ENCODE data around the gene IFNA1.

DNA sequence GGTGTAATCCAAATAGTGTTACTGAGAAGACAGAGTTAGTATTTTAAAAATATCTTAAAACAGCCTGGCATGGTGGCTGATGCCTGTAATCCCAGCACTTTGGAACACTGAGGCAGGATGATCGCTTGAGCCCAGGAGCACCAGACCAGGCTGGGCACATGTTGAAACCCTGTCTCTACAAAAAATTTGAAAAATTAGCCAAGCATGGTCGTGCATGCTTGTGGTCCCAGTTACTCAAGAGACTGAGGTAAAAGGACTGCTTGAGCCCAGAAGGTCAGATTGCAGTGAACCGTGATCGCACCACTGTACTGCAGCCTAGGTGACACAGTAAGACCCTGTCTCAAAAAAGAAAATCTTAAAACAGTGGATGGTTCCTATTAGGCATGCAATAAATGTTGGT is 12.4 kb downstream of the IFNA1 start:
- no peak for TF ChIP-seq POLR2A (IDR thresholded peaks at IDR 0.05)
- TF ChIP-seq, protein P1, sequence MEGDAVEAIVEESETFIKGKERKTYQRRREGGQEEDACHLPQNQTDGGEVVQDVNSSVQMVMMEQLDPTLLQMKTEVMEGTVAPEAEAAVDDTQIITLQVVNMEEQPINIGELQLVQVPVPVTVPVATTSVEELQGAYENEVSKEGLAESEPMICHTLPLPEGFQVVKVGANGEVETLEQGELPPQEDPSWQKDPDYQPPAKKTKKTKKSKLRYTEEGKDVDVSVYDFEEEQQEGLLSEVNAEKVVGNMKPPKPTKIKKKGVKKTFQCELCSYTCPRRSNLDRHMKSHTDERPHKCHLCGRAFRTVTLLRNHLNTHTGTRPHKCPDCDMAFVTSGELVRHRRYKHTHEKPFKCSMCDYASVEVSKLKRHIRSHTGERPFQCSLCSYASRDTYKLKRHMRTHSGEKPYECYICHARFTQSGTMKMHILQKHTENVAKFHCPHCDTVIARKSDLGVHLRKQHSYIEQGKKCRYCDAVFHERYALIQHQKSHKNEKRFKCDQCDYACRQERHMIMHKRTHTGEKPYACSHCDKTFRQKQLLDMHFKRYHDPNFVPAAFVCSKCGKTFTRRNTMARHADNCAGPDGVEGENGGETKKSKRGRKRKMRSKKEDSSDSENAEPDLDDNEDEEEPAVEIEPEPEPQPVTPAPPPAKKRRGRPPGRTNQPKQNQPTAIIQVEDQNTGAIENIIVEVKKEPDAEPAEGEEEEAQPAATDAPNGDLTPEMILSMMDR (IDR thresholded peaks at IDR 0.05), result no peak
- TF ChIP-seq EP300 (IDR thresholded peaks at IDR 0.05), result no peak
